GM18508 (cell line): ENCODE measurements around the gene MAP7D2.
"Not testable (repeated sequence)": the region's sequence is repeated elsewhere in the genome, so short reads cannot be mapped to it uniquely, and the experiment has no call there.

ENCODE experiments used
- ATAC-seq: cut with Tn5 transposase; IDR thresholded peaks from one replicate; pipeline ENCODE4 v1.9.1; 2021; ENCODE audit warnings: moderate number of reproducible peaks; ENCODE audit not compliant: insufficient read depth, unreplicated experiment

Gene MAP7D2

DNA sequence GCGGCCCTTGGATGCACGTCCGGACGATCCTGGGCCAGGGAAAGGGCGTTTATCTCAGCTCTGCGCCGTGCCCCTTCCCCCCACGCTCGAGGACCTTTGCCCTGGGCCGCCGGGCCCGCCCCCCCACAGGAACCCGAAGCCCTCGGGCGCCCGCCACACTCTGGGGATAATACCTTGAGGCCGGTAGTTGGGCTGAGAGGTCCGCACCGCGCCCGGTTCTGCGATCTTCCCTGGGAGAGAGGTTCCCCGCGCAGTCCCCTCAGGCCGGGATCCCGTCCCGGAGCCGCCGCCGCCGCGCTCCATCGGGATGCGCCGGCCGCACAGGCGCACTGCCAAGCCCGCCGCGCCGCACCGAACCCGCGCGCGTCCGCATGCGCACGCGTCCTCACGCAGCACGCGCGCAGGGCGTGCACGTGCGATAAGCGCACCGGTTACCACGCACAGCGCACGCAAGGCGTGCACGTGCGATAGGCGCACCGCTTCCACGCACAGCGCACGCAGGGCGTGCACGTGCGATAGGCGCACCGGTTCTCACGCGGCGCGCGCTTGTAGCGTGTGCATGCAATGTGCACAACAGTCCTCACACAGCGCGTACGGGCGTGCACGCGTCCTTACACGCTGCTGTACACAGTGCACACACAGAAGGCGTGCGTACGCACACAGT is at the start of gene MAP7D2:
Gene MAP7D2 (minus strand): TSS at position 331 of the 664 bp plus-strand sequence. CDS start 28 bp downstream, at position 303.
- ATAC-seq = no peak

DNA sequence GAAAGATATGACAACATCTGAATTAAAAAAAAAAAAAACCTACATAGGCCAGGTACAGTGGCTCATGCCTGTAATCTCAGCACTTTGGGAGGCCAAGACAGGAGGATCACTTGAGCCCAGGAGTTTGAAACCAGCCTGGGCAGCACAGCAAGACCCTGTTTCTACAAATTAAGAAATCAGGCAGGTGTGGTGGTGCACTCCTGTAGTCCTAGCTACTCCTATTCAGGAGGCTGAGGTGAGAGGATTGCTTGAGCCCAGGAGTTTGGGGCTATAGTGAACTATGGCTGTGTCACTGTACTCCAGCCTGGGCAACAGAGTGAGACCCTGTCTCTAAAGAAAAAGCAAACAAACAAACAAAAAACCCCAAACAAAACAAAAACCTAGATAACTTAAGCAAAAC is 45.8 kb upstream of the MAP7D2 start:
- ATAC-seq = not testable (repeated sequence)

DNA sequence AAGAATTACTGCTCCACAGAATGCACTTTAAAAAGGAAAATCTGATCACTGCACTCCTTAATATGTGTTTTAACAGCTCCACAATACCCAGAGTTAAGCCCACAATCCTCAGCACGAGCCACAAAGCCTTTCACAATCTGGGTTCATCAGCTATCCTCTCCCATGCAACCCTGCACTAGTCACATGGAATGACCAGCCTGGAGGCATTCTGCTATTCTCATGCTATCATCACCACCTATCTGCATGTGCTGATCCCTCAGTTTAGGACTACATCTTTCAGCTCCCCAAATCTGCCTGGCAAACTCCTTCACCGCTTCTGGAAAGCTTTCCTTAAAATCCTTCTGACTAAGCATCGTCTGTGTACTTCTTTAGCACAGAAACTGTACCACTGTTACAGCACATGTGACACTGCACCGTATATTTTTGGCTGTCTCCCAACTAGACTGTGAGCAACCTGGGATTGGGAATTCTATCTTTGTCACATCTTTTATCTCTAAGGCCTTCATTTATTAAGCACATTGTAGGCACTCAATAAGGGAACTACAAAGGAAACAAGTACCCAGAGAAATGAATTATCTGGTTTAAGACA is 43.2 kb upstream of the MAP7D2 start:
- ATAC-seq = no peak

DNA sequence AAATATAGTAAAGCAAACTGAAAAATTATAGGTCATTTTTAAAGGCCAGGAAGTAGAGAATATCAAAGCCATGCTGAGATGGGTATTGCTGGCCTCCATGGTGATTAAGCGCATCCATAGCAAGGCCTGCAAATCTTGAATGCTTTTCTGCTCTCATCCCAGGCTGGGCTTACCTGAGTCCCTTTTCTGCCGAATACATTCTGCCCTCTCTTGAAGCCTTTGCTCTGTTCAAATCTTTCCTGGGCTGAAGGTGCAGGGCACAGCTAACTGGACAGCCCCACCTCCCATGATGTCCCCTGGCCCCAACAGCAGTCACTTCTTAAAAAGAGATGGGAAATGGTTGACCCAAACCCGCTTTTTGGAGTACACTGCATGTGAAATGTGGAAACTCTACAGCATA is 35.0 kb upstream of the MAP7D2 start:
- no peak for ATAC-seq

DNA sequence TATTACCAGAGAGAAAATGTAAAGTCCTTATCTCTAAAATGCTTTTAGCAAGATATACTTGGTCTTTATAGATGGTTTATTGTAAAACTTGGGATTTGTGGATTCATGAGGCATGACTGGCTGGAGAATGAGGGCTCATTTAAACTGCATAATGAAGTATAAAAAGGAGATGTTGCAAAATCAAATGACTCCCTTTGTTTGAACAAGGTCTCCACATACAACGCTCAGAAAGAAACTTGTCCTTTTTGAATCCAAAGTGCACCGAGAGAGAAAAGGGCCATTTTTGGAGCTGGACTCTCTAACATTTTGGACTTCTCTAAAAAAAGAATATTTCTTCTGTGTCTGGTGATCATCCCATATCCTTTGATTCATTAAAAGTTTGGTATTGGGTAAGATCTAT is 32.6 kb upstream of the MAP7D2 start:
- no peak for ATAC-seq

DNA sequence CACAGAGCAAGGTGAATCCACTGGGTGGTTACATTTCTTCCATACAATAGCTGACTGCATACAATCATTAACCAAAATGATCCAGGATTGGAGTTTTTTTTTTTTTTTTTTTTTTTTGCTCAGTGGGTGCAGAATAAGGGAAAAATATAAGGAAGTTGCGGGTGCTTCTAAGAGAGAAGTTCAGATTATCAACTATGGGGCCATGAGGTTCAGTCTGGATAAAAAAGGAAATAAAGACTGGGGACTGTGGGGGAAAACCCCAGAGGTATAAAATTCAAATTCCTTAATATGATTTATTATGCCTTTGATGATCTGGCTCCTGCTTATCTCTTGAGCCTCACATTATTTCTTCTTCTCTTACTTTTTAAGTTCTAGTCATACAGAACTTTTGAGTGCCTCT is 30.9 kb upstream of the MAP7D2 start:
- no peak for ATAC-seq

DNA sequence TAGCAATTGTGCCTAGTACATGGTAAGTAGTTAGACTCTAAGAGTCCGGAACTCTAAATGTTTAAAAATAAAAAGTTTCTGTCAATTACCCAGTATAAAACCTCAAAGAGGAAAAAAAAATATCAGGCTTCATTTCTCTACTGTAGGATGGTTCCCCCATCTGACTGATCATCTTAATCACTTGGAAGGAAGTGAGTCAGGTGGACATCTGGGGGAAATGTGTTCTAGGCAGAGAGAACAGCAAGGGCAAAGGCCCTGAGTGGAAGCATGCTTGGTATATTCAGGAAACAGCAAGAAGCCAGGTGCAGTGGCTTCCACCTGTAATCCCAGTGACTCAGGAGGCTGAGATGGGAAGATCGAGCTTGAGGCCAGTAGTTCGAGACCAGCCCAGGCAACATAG is 27.8 kb upstream of the MAP7D2 start:
- no peak for ATAC-seq

DNA sequence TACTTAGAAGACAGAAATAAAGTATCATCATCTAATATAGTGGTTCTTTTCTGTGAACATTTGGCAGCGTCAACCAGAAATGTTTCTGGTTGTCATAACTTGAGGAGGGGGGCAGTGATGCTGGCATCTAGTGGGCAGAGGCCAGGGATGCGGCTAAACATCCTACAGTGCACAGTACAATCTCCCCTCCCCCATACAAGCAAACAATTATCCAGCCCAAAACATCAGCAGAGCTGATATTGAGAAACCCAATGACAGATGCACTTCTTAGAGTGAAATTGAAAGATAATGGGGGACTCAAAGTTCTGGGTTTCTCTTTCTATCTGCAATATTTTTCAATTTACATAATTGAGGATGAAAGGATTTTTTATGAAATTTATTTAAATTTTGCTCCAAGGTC is 26.9 kb upstream of the MAP7D2 start:
- no peak for ATAC-seq

DNA sequence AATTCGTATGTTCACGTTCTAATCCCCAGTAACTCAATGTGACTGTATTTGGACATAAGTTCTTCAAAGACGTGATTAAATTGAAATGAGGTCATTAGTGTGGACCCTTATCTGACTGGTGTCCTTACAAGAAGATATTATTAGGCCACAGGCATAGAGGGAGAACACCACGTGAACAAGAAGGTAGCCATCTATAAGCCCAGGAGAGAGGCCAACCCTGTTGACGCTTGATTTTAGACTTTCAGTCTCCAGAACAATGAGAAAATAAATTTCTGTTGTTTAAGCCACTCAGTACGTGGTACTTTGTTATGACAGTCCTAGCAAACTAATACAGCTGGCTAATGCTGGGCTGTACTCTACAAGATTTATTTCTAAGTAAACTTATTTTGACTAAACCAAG is 26.4 kb upstream of the MAP7D2 start:
- no peak for ATAC-seq

DNA sequence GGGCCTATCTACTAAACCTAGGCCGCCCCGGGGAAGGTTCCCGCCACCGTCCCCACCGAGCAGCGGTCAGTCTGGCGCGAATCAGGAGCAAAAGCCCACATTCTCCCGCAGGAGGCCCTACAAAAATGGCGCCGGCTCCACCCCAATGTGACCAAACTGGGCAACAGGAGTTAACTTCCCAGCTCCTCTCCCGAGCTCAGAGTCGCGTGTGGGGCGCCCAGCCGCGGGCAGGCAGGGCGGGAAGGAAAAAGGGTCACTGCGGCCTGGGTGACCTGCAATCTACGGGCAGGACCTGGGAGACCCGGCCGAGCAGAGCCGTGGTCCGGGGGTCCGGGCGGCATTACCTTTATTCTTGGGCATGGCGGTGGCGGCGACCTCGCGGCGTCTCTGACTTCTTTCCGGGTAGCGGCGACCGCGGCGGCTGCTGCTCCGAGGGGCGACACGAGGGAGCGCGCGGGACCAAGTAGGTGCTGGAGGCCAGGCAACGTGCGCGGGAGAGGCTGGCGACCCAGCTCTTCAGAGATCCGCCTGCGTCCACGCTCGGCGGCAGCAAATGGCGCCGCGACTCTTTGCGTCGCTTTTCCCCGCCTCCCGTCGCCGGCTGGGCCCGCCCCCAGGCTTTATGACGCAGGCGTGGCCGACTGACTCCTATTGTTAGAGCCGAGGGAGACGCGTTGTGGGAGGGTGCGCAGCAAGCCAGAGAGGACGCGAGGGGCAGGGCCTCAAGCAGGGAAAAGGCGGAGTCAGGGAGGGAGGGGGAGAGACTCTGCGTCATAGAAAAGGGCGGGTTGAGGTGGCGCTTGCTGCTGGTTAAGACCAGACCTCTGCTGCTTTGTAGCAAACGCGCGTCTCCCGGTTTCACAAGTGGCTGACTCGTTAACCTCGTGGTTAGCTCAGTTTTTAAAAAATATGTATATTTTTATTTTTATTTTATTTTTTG is 24.8 kb upstream of the MAP7D2 start, which contains the start of gene EIF1AX:
Gene EIF1AX (minus strand): TSS at position 558 of the 940 bp plus-strand sequence. CDS start 198 bp downstream, at position 360.
- ATAC-seq = peak; percentile 98

DNA sequence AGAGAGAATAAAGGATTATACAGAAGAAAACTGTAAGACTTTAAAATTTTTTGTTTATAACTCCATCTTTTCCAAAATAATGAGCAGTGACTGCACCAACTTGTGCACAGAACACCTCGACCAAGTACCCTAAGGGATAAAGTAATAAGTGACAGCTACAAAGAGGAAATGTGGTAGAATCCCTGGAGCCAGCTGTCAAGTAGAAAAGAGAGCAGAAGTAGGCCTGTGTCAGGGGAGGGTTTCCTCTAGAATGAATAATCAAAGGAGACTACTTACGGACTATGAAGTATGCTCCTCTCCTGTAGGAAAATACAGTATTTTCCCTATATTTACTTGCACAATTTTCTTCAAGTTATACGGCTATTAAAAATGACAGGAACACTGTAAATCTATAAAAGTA is 23.7 kb upstream of the MAP7D2 start:
- ATAC-seq = no peak

DNA sequence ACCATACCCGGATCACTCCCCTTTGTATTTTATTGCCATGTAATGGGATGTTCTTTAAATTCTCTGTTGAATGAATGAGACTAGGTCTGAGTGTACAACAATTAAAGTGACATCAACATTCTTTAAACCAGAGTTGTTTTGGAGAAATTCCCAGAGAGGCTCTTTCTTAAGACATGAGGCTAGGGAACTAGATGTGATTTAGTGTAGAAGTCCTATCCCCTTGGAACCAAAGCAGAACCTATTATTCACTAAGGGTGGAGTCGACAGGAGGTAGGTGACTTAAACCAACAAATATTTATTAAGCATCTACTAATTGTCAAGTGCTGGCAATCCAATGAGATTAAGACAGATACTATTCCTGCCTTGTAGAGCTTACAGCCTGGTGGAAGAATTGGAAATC is 23.3 kb upstream of the MAP7D2 start:
- ATAC-seq = no peak

DNA sequence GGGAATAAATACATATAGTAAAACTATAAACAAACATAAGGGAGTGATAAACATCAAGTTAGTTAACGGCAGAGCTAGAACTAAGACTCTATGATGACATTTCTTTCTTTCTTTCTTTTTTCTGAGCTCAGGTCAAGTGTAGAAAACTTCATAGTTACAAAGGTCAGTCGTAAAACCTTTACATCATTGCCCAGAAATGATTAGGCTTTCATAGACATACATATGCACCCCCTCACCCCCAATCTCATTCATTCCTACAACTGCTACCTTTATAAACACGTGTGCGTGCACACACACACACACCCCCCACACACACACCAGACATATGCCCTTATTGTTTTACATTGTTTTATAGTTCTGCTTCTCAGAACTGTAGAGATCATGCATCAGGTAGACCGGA is 19.2 kb upstream of the MAP7D2 start:
- ATAC-seq = no peak

DNA sequence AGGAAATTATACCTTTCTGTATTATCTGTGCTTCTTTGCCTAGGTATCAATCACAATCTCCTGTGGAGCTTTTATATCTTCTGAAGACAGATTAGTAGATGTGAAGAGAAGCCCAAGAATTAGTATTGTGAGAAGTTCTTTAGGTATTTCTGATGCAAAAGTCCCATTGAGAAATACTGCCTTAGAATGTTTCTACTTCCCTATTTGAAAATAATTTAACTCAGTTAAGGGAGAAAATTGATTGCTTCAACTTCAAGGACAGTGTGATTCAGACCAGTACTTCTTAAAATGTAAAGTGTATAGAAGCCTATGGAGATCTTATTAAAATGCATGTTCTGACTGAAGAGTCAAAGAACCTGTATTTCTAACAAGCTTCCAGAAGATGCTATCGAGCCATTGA is 16.0 kb upstream of the MAP7D2 start:
- ATAC-seq = no peak

DNA sequence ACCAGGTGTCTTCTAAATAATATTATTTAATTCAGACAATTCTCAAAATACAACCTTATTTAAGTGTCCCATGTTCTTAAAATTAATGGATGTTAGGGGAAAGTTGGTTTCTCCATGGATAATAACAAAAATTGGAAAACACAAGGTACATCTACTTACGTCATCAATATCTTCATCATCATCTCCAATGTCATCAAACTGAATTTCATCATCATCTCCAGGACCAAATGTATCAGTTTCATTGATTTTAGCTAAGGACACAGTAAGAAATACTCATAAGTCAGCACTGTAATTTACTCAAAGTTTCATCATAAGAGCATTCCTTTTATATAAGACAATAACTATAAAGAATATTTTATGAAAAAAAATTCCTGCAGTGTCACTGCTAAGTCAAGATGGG is 13.7 kb upstream of the MAP7D2 start:
- no peak for ATAC-seq

DNA sequence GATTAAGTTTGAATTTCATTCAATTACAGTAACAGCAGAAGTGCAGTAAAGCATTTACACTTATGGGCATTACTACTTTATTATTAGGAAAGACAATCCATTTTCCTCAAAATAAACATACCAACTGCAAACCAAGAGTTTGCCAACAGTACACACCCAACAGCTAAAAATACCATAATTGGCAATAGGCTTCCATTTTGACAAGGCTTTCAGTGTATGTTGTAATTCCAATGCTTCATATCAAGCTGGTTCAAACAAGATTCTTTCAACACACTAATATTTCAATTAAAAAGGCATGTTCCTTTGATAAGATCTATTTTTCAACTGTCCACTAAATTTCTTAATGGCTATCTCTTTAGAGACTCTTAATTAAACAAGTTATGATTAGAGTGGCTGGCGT is 12.8 kb upstream of the MAP7D2 start:
- no peak for ATAC-seq

DNA sequence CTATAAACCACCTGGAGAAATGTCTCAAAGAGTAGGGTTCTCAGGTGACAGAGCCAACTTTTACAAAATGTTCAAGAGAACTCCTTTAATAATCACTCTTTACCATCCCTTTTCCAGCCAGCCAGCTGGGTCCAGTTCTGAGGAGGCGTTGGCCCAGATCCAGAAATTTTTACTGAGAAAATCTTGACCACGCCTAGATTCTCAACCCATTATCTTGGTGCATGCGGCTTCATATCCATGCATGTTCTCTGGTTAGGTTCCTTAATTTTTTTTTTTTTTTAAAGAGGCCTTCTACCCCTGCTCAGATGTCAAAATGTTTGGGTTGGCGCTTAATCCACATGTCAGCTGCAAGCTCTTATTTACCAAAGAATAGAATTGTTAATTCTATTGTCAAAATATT is 12.0 kb upstream of the MAP7D2 start:
- ATAC-seq = no peak

DNA sequence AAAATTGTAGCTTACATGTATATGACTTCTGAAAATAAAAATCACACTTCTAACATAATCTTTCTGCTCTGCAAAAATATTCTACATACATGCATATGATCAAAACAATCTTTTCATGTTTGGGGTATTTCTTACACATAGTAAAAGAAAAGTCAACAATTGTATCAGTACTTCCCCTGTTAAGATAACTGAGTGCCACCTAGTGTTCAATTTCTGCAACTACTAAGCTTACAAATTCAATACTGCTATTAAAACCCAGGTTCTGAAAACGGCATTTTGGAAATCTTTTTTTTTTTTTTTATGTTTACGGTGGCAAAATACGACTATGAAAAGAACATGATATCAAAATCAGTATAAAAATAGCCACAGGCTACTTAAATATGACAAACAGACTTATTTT is 10.7 kb upstream of the MAP7D2 start:
- ATAC-seq = not testable (repeated sequence)

DNA sequence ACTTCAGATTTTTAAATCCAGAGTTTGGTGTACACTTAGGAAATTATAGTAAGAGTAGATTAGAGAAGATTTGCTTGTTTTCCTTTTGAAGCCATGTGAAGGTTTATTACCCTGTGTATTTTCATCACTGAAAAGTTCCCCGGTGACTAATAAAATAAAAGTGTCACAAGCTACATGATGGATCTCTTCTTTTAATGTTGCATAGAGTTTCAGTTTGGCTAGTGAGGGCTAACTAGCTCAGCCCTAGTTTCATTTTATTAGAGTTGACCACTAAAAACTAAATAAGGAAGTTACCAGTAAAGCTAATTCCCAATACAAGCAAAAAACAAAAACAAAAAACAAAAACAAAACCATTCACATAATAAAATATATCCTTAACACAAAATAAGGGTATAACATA is 10.1 kb upstream of the MAP7D2 start:
- not testable (repeated sequence) for ATAC-seq

DNA sequence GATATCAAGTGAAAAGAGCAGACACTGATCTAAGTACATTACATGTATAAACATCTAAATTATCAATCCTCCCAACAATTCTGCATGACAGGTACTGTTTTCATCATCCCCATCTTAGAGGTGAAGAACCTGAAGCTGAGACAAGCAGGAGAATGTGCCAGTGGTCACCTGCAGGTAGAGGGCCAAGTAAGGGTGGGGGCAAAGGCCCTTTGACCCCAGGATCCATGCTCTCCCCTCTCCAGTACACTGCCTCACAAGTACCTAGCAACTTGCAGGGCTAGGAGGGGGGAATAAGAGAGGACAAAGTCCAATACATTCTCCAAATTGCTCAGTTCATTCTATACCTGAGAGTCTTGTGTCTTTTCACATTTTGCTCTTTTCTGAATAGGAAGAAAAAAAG is 8.3 kb upstream of the MAP7D2 start:
- ATAC-seq = no peak
